ENCODE data around the gene CAPN10.

DNA sequence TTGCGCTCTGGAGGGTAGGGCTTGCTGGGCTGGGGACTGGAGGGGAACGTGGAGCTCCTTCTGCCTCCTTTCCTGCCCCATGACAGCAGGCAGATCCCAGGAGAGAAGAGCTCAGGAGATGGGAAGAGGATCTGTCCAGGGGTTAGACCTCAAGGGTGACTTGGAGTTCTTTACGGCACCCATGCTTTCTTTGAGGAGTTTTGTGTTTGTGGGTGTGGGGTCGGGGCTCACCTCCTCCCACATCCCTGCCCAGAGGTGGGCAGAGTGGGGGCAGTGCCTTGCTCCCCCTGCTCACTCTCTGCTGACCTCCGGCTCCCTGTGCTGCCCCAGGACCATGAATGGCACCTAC, 43.1 kb downstream of the CAPN10 start:
- TF ChIP-seq CTCF (IDR thresholded peaks at IDR 0.05): no peak
- no peak for TF ChIP-seq POLR2A (IDR thresholded peaks at IDR 0.05)

Measured in uterus (tissue), 2 donors.